Parathyroid adenoma (tissue), 2 donors: ENCODE measurements around the gene TUBA8.
"Not testable (repeated sequence)": the region's sequence is repeated elsewhere in the genome, so short reads cannot be mapped to it uniquely, and the experiment has no call there.

Experiments used
- H2AFZ ChIP-seq: fragments of 300-600 bp; sonication (generic); one replicate; pipeline ENCODE4 v1.7.0; 2017; ENCODE audit warnings: antibody characterized with exemption, mild to moderate bottlenecking
- H3K27ac ChIP-seq: fragments of 300-600 bp; sonication (generic); one replicate; pipeline ENCODE4 v1.7.0; 2017
- H3K27me3 ChIP-seq: fragments of 300-600 bp; sonication (generic); one replicate; pipeline ENCODE4 v1.7.0; 2017; ENCODE audit warnings: low read length; ENCODE audit not compliant: control insufficient read depth, insufficient read depth
- H3K36me3 ChIP-seq: fragments of 300-600 bp; sonication (generic); one replicate; pipeline ENCODE4 v1.7.0; 2017; ENCODE audit warnings: low read length; ENCODE audit not compliant: control insufficient read depth, insufficient read depth
- H3K4me1 ChIP-seq: fragments of 300-600 bp; sonication (generic); one replicate; pipeline ENCODE4 v1.7.0; 2017; ENCODE audit warnings: control low read depth
- H3K4me2 ChIP-seq: fragments of 300-600 bp; sonication (generic); one replicate; pipeline ENCODE4 v1.7.0; 2017; ENCODE audit warnings: low read length
- H3K4me3 ChIP-seq: fragments of 300-600 bp; sonication (generic); one replicate; pipeline ENCODE4 v1.7.0; 2017; ENCODE audit warnings: low read depth, low read length
- H3K79me2 ChIP-seq: fragments of 300-600 bp; sonication (generic); one replicate; pipeline ENCODE4 v1.7.0; 2017; ENCODE audit warnings: control low read depth
- H3K9ac ChIP-seq: fragments of 300-600 bp; sonication (generic); one replicate; pipeline ENCODE4 v1.7.0; 2017; ENCODE audit warnings: mild to moderate bottlenecking
- H3K9me3 ChIP-seq: fragments of 300-600 bp; sonication (generic); one replicate; pipeline ENCODE4 v1.7.0; 2017; ENCODE audit warnings: low read length; ENCODE audit not compliant: control insufficient read depth
- TF ChIP-seq, protein P1 (sequence below): fragments of 300-600 bp; sonication (generic); IDR thresholded peaks from one replicate; pipeline ENCODE4 v1.7.0; 2017; ENCODE audit warnings: antibody characterized with exemption, mild to moderate bottlenecking
- donor health status: primary hyperparathyroidism.

The TUBA8 gene

DNA sequence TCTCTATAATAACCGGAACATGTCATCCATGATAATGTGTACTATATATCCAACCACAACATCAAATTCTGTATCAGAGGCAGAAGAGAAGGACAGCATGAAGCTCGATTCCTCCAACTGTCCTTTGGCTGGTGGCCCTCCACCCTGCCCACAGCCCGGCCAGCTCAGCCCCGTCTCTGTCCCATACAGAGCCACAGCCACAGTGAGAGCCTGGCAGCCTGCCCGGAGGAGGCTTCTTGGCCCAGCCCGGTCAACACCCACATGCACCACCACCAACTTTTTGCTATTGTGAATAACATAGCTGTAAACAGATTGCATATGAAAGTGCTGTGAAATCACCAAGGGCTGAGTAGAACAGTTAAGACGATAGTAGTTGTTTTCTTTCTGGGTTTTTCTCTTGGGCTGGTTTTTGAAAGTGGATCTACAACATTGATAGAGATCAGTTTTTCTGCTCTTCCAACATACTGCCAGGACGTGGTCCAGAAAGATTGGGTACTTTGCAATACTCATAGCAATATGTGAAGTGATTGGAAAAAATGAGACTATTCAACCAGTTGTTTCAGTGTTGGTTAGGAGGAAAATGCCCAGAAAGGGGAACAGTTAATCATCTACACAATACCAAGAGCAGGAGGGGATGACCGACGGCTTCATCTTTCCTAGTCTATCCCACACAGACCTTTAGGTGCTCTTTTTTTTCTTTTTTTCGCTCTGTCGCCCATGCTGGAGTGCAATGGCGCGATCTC is 6.9 kb upstream of the TUBA8 start:
- no peak overlapping the region for H2AFZ ChIP-seq
- H3K36me3 ChIP-seq, result no peaks in the 10 kb centered on the region
- H3K4me2 ChIP-seq, result no peak overlapping the region
- H3K4me3 ChIP-seq, result no peak overlapping the region
- no peaks in the 10 kb centered on the region for H3K27me3 ChIP-seq
- H3K4me1 ChIP-seq, result no peaks in the 10 kb centered on the region
- no peak overlapping the region for H3K9ac ChIP-seq
- H3K27ac ChIP-seq, result no peak overlapping the region
- H3K9me3 ChIP-seq, result no peaks in the 10 kb centered on the region
- TF ChIP-seq, protein P1, sequence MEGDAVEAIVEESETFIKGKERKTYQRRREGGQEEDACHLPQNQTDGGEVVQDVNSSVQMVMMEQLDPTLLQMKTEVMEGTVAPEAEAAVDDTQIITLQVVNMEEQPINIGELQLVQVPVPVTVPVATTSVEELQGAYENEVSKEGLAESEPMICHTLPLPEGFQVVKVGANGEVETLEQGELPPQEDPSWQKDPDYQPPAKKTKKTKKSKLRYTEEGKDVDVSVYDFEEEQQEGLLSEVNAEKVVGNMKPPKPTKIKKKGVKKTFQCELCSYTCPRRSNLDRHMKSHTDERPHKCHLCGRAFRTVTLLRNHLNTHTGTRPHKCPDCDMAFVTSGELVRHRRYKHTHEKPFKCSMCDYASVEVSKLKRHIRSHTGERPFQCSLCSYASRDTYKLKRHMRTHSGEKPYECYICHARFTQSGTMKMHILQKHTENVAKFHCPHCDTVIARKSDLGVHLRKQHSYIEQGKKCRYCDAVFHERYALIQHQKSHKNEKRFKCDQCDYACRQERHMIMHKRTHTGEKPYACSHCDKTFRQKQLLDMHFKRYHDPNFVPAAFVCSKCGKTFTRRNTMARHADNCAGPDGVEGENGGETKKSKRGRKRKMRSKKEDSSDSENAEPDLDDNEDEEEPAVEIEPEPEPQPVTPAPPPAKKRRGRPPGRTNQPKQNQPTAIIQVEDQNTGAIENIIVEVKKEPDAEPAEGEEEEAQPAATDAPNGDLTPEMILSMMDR, result no peak
- no peaks in the 10 kb centered on the region for H3K79me2 ChIP-seq

DNA sequence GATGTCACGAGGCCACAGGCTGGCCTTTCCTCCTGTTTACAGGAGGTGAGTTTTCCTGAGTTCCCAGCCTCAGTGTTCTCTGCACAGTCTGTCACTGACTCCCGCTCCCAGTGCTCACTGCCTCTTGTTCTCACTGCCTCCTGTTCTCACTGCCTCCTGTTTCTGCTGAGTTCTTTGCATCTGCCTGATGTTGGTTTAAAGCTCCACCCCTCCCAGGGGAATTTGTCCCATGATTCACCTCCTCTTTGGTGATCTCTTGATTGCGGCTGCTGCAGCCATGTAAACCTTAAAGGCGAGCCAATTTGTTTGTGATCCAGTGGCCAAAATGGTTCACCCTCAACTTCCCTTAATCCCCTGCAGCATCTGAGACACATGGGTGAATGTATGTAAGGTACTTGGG is 6.0 kb upstream of the TUBA8 start:
- Histone ChIP-seq H2AFZ (no peak overlapping the region), H3K79me2 (no peaks in the 10 kb centered on the region), H3K9me3 (no peaks in the 10 kb centered on the region), H3K4me3 (no peak overlapping the region), H3K4me2 (no peak overlapping the region), H3K4me1 (no peaks in the 10 kb centered on the region), H3K9ac (no peak overlapping the region), H3K36me3 (no peaks in the 10 kb centered on the region), H3K27me3 (no peaks in the 10 kb centered on the region), H3K27ac (no peak overlapping the region)
- TF ChIP-seq, protein P1, result no peak

DNA sequence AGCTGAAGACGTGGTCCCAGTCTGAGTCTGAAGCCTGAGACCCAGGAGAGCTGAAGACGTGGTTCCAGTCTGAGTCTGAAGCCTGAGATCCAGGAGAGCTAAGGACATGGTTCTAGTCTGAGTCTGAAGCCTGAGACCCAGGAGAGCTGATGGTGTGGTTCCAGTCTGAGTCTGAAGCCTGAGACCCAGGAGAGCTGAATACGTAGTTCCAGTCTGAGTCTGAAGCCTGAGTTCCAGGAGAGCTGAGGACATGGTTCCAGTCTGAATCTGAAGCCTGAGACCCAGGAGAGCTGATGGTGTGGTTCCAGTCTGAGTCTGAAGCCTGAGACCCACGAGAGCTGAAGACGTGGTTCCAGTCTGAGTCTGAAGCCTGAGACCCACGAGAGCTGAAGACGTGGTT is 4.6 kb upstream of the TUBA8 start:
- H2AFZ ChIP-seq, H3K4me2 ChIP-seq, H3K27me3 ChIP-seq, H3K4me1 ChIP-seq, H3K9ac ChIP-seq, H3K9me3 ChIP-seq, H3K27ac ChIP-seq, H3K79me2 ChIP-seq, H3K36me3 ChIP-seq, H3K4me3 ChIP-seq: not testable (repeated sequence)

DNA sequence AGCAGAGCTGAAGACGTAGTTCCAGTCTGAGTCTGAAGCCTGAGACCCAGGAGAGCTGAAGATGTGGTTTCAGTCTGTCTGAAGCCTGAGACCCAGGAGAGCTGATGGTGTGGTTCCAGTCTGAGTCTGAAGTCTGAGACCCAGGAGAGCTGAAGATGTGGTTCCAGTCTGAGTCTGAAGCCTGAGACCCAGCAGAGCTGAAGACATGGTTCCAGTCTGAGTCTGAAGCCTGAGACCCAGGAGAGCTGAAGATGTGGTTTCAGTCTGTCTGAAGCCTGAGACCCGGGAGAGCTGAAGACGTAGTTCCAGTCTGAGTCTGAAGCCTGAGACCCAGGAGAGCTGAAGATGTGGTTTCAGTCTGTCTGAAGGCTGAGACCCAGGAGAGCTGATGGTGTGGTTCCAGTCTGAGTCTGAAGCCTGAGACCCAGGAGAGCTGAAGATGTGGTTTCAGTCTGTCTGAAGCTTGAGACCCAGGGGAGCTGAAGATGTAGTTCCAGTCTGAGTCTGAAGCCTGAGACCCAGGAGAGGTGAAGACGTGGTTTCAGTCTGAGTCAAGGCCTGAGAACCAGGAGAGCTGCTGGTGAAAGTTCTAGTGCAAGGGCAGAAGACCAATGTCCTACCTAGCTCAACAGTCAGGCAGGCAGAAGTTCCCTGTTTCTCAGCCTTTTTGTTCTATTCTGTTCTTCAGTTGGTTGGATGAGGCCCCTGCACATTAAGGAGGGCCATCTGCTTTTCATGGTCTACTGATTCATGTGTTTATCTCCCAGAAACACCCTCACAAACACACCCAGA is 3.9 kb upstream of the TUBA8 start:
- H3K4me3 ChIP-seq, H3K27ac ChIP-seq, H3K36me3 ChIP-seq, H3K9ac ChIP-seq, H3K4me1 ChIP-seq, H3K9me3 ChIP-seq, H2AFZ ChIP-seq, H3K79me2 ChIP-seq, H3K4me2 ChIP-seq, H3K27me3 ChIP-seq: not testable (repeated sequence)

DNA sequence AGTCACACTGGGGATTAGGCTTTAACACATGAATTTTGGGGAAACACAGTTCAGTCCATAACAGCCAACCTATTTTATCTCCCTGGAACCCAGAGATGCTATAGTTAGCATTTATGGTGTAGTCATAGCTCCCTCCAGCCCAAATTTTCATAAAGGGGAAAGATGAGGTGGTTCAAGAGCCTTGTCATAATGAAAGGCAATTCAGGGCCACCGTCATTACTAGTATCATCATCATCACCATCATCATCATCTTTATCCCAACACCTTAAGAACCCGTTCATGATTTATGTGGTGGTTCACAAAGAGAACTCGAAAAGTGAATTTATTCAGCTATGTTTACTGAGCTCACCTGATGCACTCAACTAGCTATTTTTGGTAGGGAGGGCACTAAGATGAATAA is 2.4 kb upstream of the TUBA8 start:
- Histone ChIP-seq H3K4me2 (no peak overlapping the region), H3K4me1 (no peaks in the 10 kb centered on the region), H3K9me3 (no peaks in the 10 kb centered on the region), H3K4me3 (no peak overlapping the region), H3K79me2 (no peaks in the 10 kb centered on the region), H3K9ac (no peak overlapping the region), H3K36me3 (no peaks in the 10 kb centered on the region), H2AFZ (no peak overlapping the region), H3K27ac (no peak overlapping the region), H3K27me3 (no peaks in the 10 kb centered on the region)
- TF ChIP-seq, protein P1, result no peak
